Adrenal gland (tissue), 12 donors: ENCODE measurements around the gene ZDBF2. TPM values are rescaled to one million over a fixed set of nuclear protein-coding genes. Genes with fewer than 3 reads are reported as not detected.

Source experiments
- DNase-seq, 7 donors: peaks; one replicate each; pipeline ENCODE4 v3.0.0-alpha.2; 2019 to 2020
- H3K27ac ChIP-seq, 5 donors: fragments of 200-600 bp; sonication (generic) in 4 of 5; 1 replicate in 3 of 5; 2 replicates in 2 of 5; pipeline versions ENCODE4 v1.5.1 to v1.8.0; 2016 to 2020; ENCODE audit warnings: mild to moderate bottlenecking in 1 of 5
- H3K27me3 ChIP-seq: fragments of 200-600 bp; 2 replicates; pipeline ENCODE4 v1.8.0; 2021
- H3K36me3 ChIP-seq, 2 donors: fragments of 200-600 bp; replicated peaks in 1 of 2; 1 replicate in 1 of 2; 2 replicates in 1 of 2; pipeline versions ENCODE4 v1.5.1 to v1.8.0; 2018 to 2022
- H3K4me1 ChIP-seq, 2 donors: fragments of 200-600 bp; replicated peaks in 1 of 2; 1 replicate in 1 of 2; 2 replicates in 1 of 2; pipeline versions ENCODE4 v1.5.1 to v1.8.0; 2018 to 2021
- H3K4me3 ChIP-seq, 4 donors: fragments of 200-600 bp; sonication (generic) in 3 of 4; one replicate each; pipeline ENCODE4 v1.5.1; 2016 to 2018
- H3K9me3 ChIP-seq, 3 donors: fragments of 200-600 bp; sonication (generic) in 1 of 3; replicated peaks in 1 of 3; 1 replicate in 2 of 3; 2 replicates in 1 of 3; pipeline versions ENCODE4 v1.5.1 to v1.8.0; 2016 to 2021
- CTCF ChIP-seq, 6 experiments: fragments of 450-650 bp in 4 of 6; fragments of 200-600 bp in 2 of 6; sonication (generic) in 1 of 6; IDR thresholded peaks; 1 replicate in 5 of 6; 2 replicates in 1 of 6; pipeline versions ENCODE4 v1.5.1 to v1.8.0; 2016 to 2021; ENCODE audit warnings: antibody characterized with exemption in 6 of 6, mild to moderate bottlenecking in 2 of 6, moderate library complexity in 1 of 6
- POLR2A ChIP-seq, 2 donors: fragments of 450-650 bp; IDR thresholded peaks; one replicate each; pipeline ENCODE4 v1.6.1; 2017; ENCODE audit warnings: antibody characterized with exemption in 2 of 2, mild to moderate bottlenecking in 2 of 2, moderate library complexity in 1 of 2
- WGBS, 4 donors: extraction: QIAGEN DNeasy Blood & Tissue Kit in 2 of 4; methylation state at CpG; one replicate each; pipeline versions ENCODE4 v1.1.5 to v1.1.7; 2013 to 2017; 5-methylcytosine and 5-hydroxymethylcytosine counted together
- intact Hi-C, 2 donors: fragments of 100-400 bp; cut with DNase I; formaldehyde crosslinking; loops; one replicate each; pipeline versions ENCODE4 v1.14.1 to v1.15.0; 2022 to 2023
- polyA plus RNA-seq, 3 donors: library from polyadenylated mRNA; stranded (reverse); fragments of 200-250 nt in 2 of 3; fragments of 350-450 nt in 1 of 3; fragmentation: Illumina TruSeq in 1 of 3; extraction: RNeasy Lipid Tissue Mini Kit (QIAGEN cat#74804) in 1 of 3; gene quantifications; one replicate each; pipeline ENCODE4 v1.2.3, GENCODE V29; 2013 to 2014
- total RNA-seq, 9 donors: library from RNA; depleted of rRNA in 4 of 9; stranded (reverse); fragments of >200 nt in 4 of 9; fragments of 120-200 nt in 1 of 9; fragmentation: NEBNext Ultra II Directional in 1 of 9; extraction: Animal tissue kit (Norgen Biotek cat#: 25700) in 1 of 9; gene quantifications; one replicate each; pipeline versions ENCODE4 v1.1.0 to v1.2.4, GENCODE V29; 2013 to 2023
- donor health status: healthy with polysubstance abuse.
- donor health status: Bipolar disorder and iron deficiency.
- donor health status: DM: yes; HTN: yes; CAD: no.
- donor health status: DM: no; HTN: no; CAD: no.
- donor health status: DM: no; HTN: no; CAD: no.
- donor health status: DM: yes; HTN: yes; CAD: no.

Gene ZDBF2
- total and polyA plus RNA-seq, 12 donors = 2.3 to 33.6 (median 13.6) TPM

- H3K9me3 ChIP-seq = no peaks in the 10 kb centered on the region
Measured at GRCh38 chr2:206260188-206261012, 14.1 kb upstream of the ZDBF2 start.

GRCh38 chr2:206263959-206264603, 10.4 kb upstream of the ZDBF2 start:
- H3K27me3 ChIP-seq = peaks cover 77% of the 10 kb centered on the region
- DNase-seq = no peak
- intact Hi-C loops = loop anchor here (5.0 to 10.0 kb wide), 2 partner anchors 97 to 99 kb away; no protein-coding TSS in a partner anchor
- TF ChIP-seq POLR2A (IDR thresholded peaks at IDR 0.05) = no peak
- no peak for TF ChIP-seq CTCF (IDR thresholded peaks at IDR 0.05)
- H3K9me3 ChIP-seq = no peaks in the 10 kb centered on the region
- no peaks in the 10 kb centered on the region for H3K4me1 ChIP-seq
- WGBS, 4 donors = 48 to 58% (median 52%) methylated on average over 21 of the region's 21 CpGs
- no peak overlapping the region for H3K4me3 ChIP-seq
- H3K27ac ChIP-seq = no peak overlapping the region
- no peaks in the 10 kb centered on the region for H3K36me3 ChIP-seq

More at GRCh38 chr2:206260188-206261012, 14.1 kb upstream of the ZDBF2 start:
- DNase-seq = peak in 1 of 7 donors; percentile 47
- Histone ChIP-seq H3K4me3 (no peak overlapping the region), H3K27me3 (peaks cover 86% of the 10 kb centered on the region), H3K4me1 (no peaks in the 10 kb centered on the region), H3K27ac (no peak overlapping the region), H3K36me3 (no peaks in the 10 kb centered on the region)
- TF ChIP-seq POLR2A (IDR thresholded peaks at IDR 0.05) (no peak), CTCF (IDR thresholded peaks at IDR 0.05) (peak; percentile 44 to 74 (median 68))
- WGBS, 4 donors = 18 to 34% (median 29%) methylated on average over 7 of the region's 7 CpGs
- intact Hi-C loops = loop anchor here (5.0 to 10.0 kb wide), 2 partner anchors 93 to 96 kb away; no protein-coding TSS in a partner anchor

- DNase-seq = no peak
- Histone ChIP-seq H3K27ac (no peak overlapping the region), H3K4me1 (no peaks in the 10 kb centered on the region), H3K36me3 (no peaks in the 10 kb centered on the region), H3K27me3 (peaks cover 62% of the 10 kb centered on the region), H3K4me3 (no peak overlapping the region), H3K9me3 (no peaks in the 10 kb centered on the region)
- 42 to 63% (median 56%) methylated on average over 7 to 10 of the region's 10 CpGs for WGBS, 4 donors
- intact Hi-C loops = loop anchor here in 1 of 2 donors (10.0 kb wide), 1 partner anchor 102 kb away; no protein-coding TSS in a partner anchor
- TF ChIP-seq POLR2A (IDR thresholded peaks at IDR 0.05) = no peak
- no peak for TF ChIP-seq CTCF (IDR thresholded peaks at IDR 0.05)
Measured at GRCh38 chr2:206266130-206267125, 8.0 kb upstream of the ZDBF2 start.
